Uterus (tissue), 2 donors: ENCODE data around the gene AURKA.

ENCODE experiments used
- POLR2A ChIP-seq, 2 donors: fragments of 450-650 bp; IDR thresholded peaks; one replicate each; pipeline ENCODE4 v1.6.1; 2016; ENCODE audit warnings: antibody characterized with exemption in 2 of 2, mild to moderate bottlenecking in 1 of 2, moderate library complexity in 1 of 2
- TF ChIP-seq, protein P1 (sequence below), 4 experiments: fragments of 200-600 bp in 2 of 4; fragments of 450-650 bp in 2 of 4; sonication (generic) in 2 of 4; IDR thresholded peaks; one replicate each; pipeline ENCODE4 v1.5.1; 2016 to 2019; ENCODE audit warnings: antibody characterized with exemption in 4 of 4, mild to moderate bottlenecking in 2 of 4, moderate library complexity in 1 of 4

DNA sequence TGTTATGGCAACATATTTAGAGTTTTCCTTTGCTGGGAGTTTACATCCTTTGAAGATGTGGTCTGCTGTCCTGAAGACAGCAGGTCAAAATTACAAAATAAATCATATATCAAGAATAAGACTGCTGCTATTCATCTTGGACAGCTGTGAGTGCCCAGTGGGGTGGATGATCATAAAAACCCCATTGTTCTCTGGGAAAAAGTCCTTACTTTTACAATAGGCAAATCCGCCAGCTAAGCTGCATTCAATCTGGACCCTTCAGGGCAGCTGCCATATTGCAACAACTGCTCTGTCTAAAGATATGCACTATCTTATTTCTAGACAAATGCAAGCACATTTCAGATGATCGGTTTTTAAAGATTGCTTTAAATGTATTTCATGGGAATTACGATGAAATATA, 39.5 kb upstream of the AURKA start:
- no peak for TF ChIP-seq POLR2A (IDR thresholded peaks at IDR 0.05)
- TF ChIP-seq, protein P1, sequence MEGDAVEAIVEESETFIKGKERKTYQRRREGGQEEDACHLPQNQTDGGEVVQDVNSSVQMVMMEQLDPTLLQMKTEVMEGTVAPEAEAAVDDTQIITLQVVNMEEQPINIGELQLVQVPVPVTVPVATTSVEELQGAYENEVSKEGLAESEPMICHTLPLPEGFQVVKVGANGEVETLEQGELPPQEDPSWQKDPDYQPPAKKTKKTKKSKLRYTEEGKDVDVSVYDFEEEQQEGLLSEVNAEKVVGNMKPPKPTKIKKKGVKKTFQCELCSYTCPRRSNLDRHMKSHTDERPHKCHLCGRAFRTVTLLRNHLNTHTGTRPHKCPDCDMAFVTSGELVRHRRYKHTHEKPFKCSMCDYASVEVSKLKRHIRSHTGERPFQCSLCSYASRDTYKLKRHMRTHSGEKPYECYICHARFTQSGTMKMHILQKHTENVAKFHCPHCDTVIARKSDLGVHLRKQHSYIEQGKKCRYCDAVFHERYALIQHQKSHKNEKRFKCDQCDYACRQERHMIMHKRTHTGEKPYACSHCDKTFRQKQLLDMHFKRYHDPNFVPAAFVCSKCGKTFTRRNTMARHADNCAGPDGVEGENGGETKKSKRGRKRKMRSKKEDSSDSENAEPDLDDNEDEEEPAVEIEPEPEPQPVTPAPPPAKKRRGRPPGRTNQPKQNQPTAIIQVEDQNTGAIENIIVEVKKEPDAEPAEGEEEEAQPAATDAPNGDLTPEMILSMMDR (IDR thresholded peaks at IDR 0.05): no peak
